ENCODE results near the gene DDR2. TPM values are rescaled to one million over a fixed set of nuclear protein-coding genes. Genes with fewer than 3 reads are reported as not detected.
"Not testable (repeated sequence)": the region's sequence is repeated elsewhere in the genome, so short reads cannot be mapped to it uniquely, and the experiment has no call there.

Gene DDR2
- total RNA-seq, 1 donor from 2014 or later = 4.7 TPM

GRCh38 chr1:162722036-162722435 lies 89.8 kb downstream of the DDR2 start:
- Histone ChIP-seq H3K36me3 (ENCODE audit: control insufficient read depth, insufficient read depth, low read length) (no peaks in the 10 kb centered on the region), H3K27me3 (ENCODE audit: control insufficient read depth, insufficient read depth, low read length) (no peaks in the 10 kb centered on the region), H3K4me3 (ENCODE audit: low read depth, low read length) (no peak overlapping the region)
- FAIRE-seq = no peak
- TF ChIP-seq CTCF (IDR thresholded peaks at IDR 0.05; ENCODE audit: insufficient read depth, low read length, severe bottlenecking) = no peak
- DNase-seq (ENCODE audit: low read depth) = no peak

GRCh38 chr1:162724583-162725120 lies 92.4 kb downstream of the DDR2 start:
- DNase-seq (ENCODE audit: low read depth) (no peak), FAIRE-seq (no peak)
- no peaks in the 10 kb centered on the region for H3K27me3 ChIP-seq (ENCODE audit: control insufficient read depth, insufficient read depth, low read length)
- H3K4me3 ChIP-seq (ENCODE audit: low read depth, low read length) = no peak overlapping the region
- no peaks in the 10 kb centered on the region for H3K36me3 ChIP-seq (ENCODE audit: control insufficient read depth, insufficient read depth, low read length)
- no peak for TF ChIP-seq CTCF (IDR thresholded peaks at IDR 0.05; ENCODE audit: insufficient read depth, low read length, severe bottlenecking)

- H3K27me3 ChIP-seq (ENCODE audit: control insufficient read depth, insufficient read depth, low read length) = no peaks in the 10 kb centered on the region
- no peak for DNase-seq (ENCODE audit: low read depth)
- no peak overlapping the region for H3K4me3 ChIP-seq (ENCODE audit: low read depth, low read length)
- no peak for FAIRE-seq
- no peaks in the 10 kb centered on the region for H3K36me3 ChIP-seq (ENCODE audit: control insufficient read depth, insufficient read depth, low read length)
- no peak for TF ChIP-seq CTCF (IDR thresholded peaks at IDR 0.05; ENCODE audit: insufficient read depth, low read length, severe bottlenecking)
These were observed 93.1 kb downstream of the DDR2 start for GRCh38 chr1:162725301-162725837.

GRCh38 chr1:162726555-162726954 lies 94.3 kb downstream of the DDR2 start:
- Histone ChIP-seq H3K36me3 (ENCODE audit: control insufficient read depth, insufficient read depth, low read length) (no peaks in the 10 kb centered on the region), H3K4me3 (ENCODE audit: low read depth, low read length) (no peak overlapping the region), H3K27me3 (ENCODE audit: control insufficient read depth, insufficient read depth, low read length) (no peaks in the 10 kb centered on the region)
- FAIRE-seq = no peak
- DNase-seq (ENCODE audit: low read depth) = no peak
- no peak for TF ChIP-seq CTCF (IDR thresholded peaks at IDR 0.05; ENCODE audit: insufficient read depth, low read length, severe bottlenecking)

- not testable (repeated sequence) for H3K27me3 ChIP-seq (ENCODE audit: control insufficient read depth, insufficient read depth, low read length); DNase-seq (ENCODE audit: low read depth); H3K36me3 ChIP-seq (ENCODE audit: control insufficient read depth, insufficient read depth, low read length); FAIRE-seq; H3K4me3 ChIP-seq (ENCODE audit: low read depth, low read length)
These were observed 95.2 kb downstream of the DDR2 start for GRCh38 chr1:162727493-162727892.

GRCh38 chr1:162728573-162728972 lies 96.3 kb downstream of the DDR2 start:
- FAIRE-seq (no peak), DNase-seq (ENCODE audit: low read depth) (no peak)
- TF ChIP-seq CTCF (IDR thresholded peaks at IDR 0.05; ENCODE audit: insufficient read depth, low read length, severe bottlenecking) = no peak
- Histone ChIP-seq H3K27me3 (ENCODE audit: control insufficient read depth, insufficient read depth, low read length) (no peaks in the 10 kb centered on the region), H3K4me3 (ENCODE audit: low read depth, low read length) (no peak overlapping the region), H3K36me3 (ENCODE audit: control insufficient read depth, insufficient read depth, low read length) (no peaks in the 10 kb centered on the region)

- not testable (repeated sequence) for FAIRE-seq; H3K4me3 ChIP-seq (ENCODE audit: low read depth, low read length); H3K27me3 ChIP-seq (ENCODE audit: control insufficient read depth, insufficient read depth, low read length); DNase-seq (ENCODE audit: low read depth); H3K36me3 ChIP-seq (ENCODE audit: control insufficient read depth, insufficient read depth, low read length)
These were observed 97.0 kb downstream of the DDR2 start for GRCh38 chr1:162729195-162729774.
